Upper lobe of left lung (tissue), 6 donors: ENCODE measurements around the gene FTO. TPM values are rescaled to one million over a fixed set of nuclear protein-coding genes. Genes with fewer than 3 reads are reported as not detected.

ENCODE experiments used
- ATAC-seq, 2 donors: fragments of 200-7000 bp; cut with Tn5 transposase; one replicate each; pipeline ENCODE4 v1.9.1; 2022; ENCODE audit warnings: mild to moderate bottlenecking in 2 of 2, moderate library complexity in 2 of 2; ENCODE audit not compliant: low FRiP score in 2 of 2
- DNase-seq, 2 donors: peaks; one replicate each; pipeline ENCODE4 v3.0.0-alpha.2; 2019 to 2020
- H3K27ac ChIP-seq, 4 donors: fragments of 200-600 bp; sonication (generic); one replicate each; pipeline ENCODE4 v1.5.1; 2016 to 2019
- H3K27me3 ChIP-seq, 4 donors: fragments of 200-600 bp; sonication (generic); one replicate each; pipeline ENCODE4 v1.5.1; 2017 to 2019
- H3K36me3 ChIP-seq, 4 donors: fragments of 200-600 bp; sonication (generic); one replicate each; pipeline ENCODE4 v1.5.1; 2016 to 2019
- H3K4me1 ChIP-seq, 4 donors: fragments of 200-600 bp; sonication (generic); one replicate each; pipeline ENCODE4 v1.5.1; 2018 to 2019
- H3K4me3 ChIP-seq, 4 donors: fragments of 200-600 bp; sonication (generic); one replicate each; pipeline ENCODE4 v1.5.1; 2017 to 2019; ENCODE audit warnings: mild to moderate bottlenecking in 2 of 4, moderate library complexity in 1 of 4
- H3K9me3 ChIP-seq, 4 donors: fragments of 200-600 bp; sonication (generic); one replicate each; pipeline ENCODE4 v1.5.1; 2018 to 2019
- CTCF ChIP-seq, 6 experiments: fragments of 450-650 bp in 4 of 6; fragments of 200-600 bp in 2 of 6; sonication (generic) in 2 of 6; IDR thresholded peaks; one replicate each; pipeline ENCODE4 v1.5.1; 2016 to 2019; ENCODE audit warnings: antibody characterized with exemption in 6 of 6
- EP300 ChIP-seq, 4 donors: sonication (generic); formaldehyde crosslinking; IDR thresholded peaks; one replicate each; pipeline ENCODE4 v1.5.1; 2017; ENCODE audit warnings: antibody characterized with exemption in 4 of 4, control low read depth in 2 of 4
- POLR2A ChIP-seq, 4 donors: fragments of 450-650 bp; IDR thresholded peaks; one replicate each; pipeline ENCODE4 v1.5.1; 2016 to 2017; ENCODE audit warnings: antibody characterized with exemption in 4 of 4, mild to moderate bottlenecking in 2 of 4
- POLR2AphosphoS5 ChIP-seq, 2 donors: sonication (generic); formaldehyde crosslinking; IDR thresholded peaks; one replicate each; pipeline ENCODE4 v1.5.1; 2017; ENCODE audit warnings: antibody characterized with exemption in 2 of 2
- WGBS, 2 donors: methylation state at CpG; one replicate each; pipeline ENCODE4 v1.1.5; 2017 to 2018; 5-methylcytosine and 5-hydroxymethylcytosine counted together
- total RNA-seq, 6 donors: library from RNA; depleted of rRNA in 4 of 6; stranded (reverse); fragments of >200 nt in 4 of 6; gene quantifications; one replicate each; pipeline versions ENCODE4 v1.1.0 to v1.2.1, GENCODE V29; 2016 to 2021
- donor health status: DM: no; HTN: no; CAD: no; lungs with moderate emphysema.
- donor health status: DM: no; HTN: yes; CAD: no; lungs with severe emphysema.

The FTO gene
- total RNA-seq, 6 donors from 2014 or later: 62.9 to 114 (median 75.4) TPM

GRCh38 chr16:54015147-54015546 lies 311.2 kb downstream of the FTO start:
- TF ChIP-seq POLR2A (IDR thresholded peaks at IDR 0.05): no peak
- no peak for TF ChIP-seq EP300 (IDR thresholded peaks at IDR 0.05)
- no peak for TF ChIP-seq POLR2AphosphoS5 (IDR thresholded peaks at IDR 0.05)
- TF ChIP-seq CTCF (IDR thresholded peaks at IDR 0.05): no peak
- WGBS, 2 donors: 72 to 91% methylated on average over 2 of the region's 2 CpGs

GRCh38 chr16:54022362-54022761 lies 318.4 kb downstream of the FTO start:
- Histone ChIP-seq H3K36me3 (no peaks in the 10 kb centered on the region), H3K27ac (no peak overlapping the region), H3K4me1 (no peaks in the 10 kb centered on the region), H3K9me3 (no peaks in the 10 kb centered on the region), H3K27me3 (no peaks in the 10 kb centered on the region), H3K4me3 (no peak overlapping the region)
- 96 to 100% methylated on average over 1 of the region's 1 CpG for WGBS, 2 donors
- no peak for ATAC-seq
- DNase-seq: no peak
- no peak for TF ChIP-seq POLR2A (IDR thresholded peaks at IDR 0.05)
- TF ChIP-seq CTCF (IDR thresholded peaks at IDR 0.05): no peak

More at GRCh38 chr16:54015147-54015546, 311.2 kb downstream of the FTO start:
- no peak overlapping the region for H3K27ac ChIP-seq
- ATAC-seq (no peak), DNase-seq (no peak)
- no peak overlapping the region for H3K4me3 ChIP-seq
- H3K9me3 ChIP-seq: peaks cover 0 to 6% (median 1%) of the 10 kb centered on the region in 4 donors
- H3K4me1 ChIP-seq: no peaks in the 10 kb centered on the region
- H3K27me3 ChIP-seq: no peaks in the 10 kb centered on the region
- no peaks in the 10 kb centered on the region for H3K36me3 ChIP-seq

- TF ChIP-seq POLR2AphosphoS5 (IDR thresholded peaks at IDR 0.05) (no peak), POLR2A (IDR thresholded peaks at IDR 0.05) (no peak), CTCF (IDR thresholded peaks at IDR 0.05) (no peak), EP300 (IDR thresholded peaks at IDR 0.05) (no peak)
- Histone ChIP-seq H3K27ac (no peak overlapping the region), H3K9me3 (peaks cover 0 to 11% (median 7%) of the 10 kb centered on the region in 4 donors), H3K27me3 (no peaks in the 10 kb centered on the region), H3K4me1 (no peaks in the 10 kb centered on the region), H3K4me3 (no peak overlapping the region), H3K36me3 (no peaks in the 10 kb centered on the region)
- 62 to 68% methylated on average over 1 of the region's 1 CpG for WGBS, 2 donors
- ATAC-seq (no peak), DNase-seq (no peak)
These were observed 322.5 kb downstream of the FTO start for GRCh38 chr16:54026456-54026855.

- DNase-seq (no peak), ATAC-seq (no peak)
- no peaks in the 10 kb centered on the region for H3K36me3 ChIP-seq
- no peaks in the 10 kb centered on the region for H3K4me1 ChIP-seq
- no peak overlapping the region for H3K27ac ChIP-seq
- 94% methylated on average over 4 of the region's 4 CpGs for WGBS, 2 donors
- TF ChIP-seq EP300 (IDR thresholded peaks at IDR 0.05): no peak
- TF ChIP-seq POLR2AphosphoS5 (IDR thresholded peaks at IDR 0.05): no peak
- TF ChIP-seq CTCF (IDR thresholded peaks at IDR 0.05): no peak
- no peak for TF ChIP-seq POLR2A (IDR thresholded peaks at IDR 0.05)
- peaks cover 0 to 16% (median 7%) of the 10 kb centered on the region in 4 donors for H3K9me3 ChIP-seq
- H3K4me3 ChIP-seq: no peak overlapping the region
- H3K27me3 ChIP-seq: no peaks in the 10 kb centered on the region
These were observed 323.1 kb downstream of the FTO start for GRCh38 chr16:54027062-54027461.

GRCh38 chr16:54027558-54027957 lies 323.6 kb downstream of the FTO start:
- H3K36me3 ChIP-seq: no peaks in the 10 kb centered on the region
- no peak overlapping the region for H3K4me3 ChIP-seq
- DNase-seq (no peak), ATAC-seq (no peak)
- TF ChIP-seq POLR2AphosphoS5 (IDR thresholded peaks at IDR 0.05) (no peak), POLR2A (IDR thresholded peaks at IDR 0.05) (no peak), EP300 (IDR thresholded peaks at IDR 0.05) (no peak), CTCF (IDR thresholded peaks at IDR 0.05) (no peak)
- H3K27me3 ChIP-seq: no peaks in the 10 kb centered on the region
- no peaks in the 10 kb centered on the region for H3K4me1 ChIP-seq
- H3K9me3 ChIP-seq: peaks cover 0 to 16% (median 7%) of the 10 kb centered on the region in 4 donors
- no peak overlapping the region for H3K27ac ChIP-seq
- 52 to 69% methylated on average over 1 of the region's 1 CpG for WGBS, 2 donors
